ENCODE measurements around the gene BMP7.

The BMP7 gene

DNA sequence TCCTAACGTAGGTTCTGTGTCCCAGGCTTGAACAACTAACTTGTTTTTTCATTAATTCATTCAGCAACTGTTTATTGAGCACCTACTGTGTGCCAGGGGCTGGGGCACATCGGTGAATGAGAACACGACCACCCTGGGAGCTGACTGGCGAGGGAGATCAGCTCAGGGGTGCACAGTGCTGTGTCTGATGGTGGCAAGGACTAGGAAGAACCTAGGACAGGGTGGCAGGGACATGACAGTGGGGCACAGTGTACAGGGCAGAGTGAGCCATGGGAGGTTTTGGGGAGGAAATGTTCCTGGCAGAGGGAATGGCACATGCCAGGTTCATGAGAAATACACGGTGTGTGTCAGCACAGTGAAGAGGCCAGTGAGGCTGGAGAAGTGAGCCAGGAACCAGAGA is 76.7 kb downstream of the BMP7 start:
- no peak for DNase-seq (ENCODE audit: low read depth)

DNA sequence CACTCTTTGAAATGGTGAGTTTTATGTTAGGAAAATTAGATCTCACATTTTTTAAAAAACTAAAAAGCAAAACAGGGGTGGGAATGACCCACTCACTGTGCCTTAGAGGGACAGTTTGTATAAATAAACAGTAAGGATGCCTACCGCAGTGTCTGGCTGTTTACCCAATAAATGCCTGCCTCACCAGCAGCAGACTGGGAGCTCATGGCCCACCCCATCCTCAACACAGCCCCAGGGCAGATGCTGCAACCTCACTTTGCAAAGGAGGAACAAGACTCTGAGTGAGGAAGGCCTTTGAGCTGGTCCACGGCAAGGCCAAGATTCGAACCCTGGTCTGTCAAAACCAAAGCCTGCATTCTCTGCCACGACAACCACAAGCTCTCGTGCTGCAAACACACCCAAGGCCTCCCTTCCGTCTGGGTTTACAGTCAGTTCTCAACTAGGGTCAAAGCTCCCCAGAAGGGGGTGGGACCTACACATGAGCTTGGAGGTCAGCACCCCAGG is 77.8 kb downstream of the BMP7 start:
- DNase-seq (ENCODE audit: low read depth), result no peak

DNA sequence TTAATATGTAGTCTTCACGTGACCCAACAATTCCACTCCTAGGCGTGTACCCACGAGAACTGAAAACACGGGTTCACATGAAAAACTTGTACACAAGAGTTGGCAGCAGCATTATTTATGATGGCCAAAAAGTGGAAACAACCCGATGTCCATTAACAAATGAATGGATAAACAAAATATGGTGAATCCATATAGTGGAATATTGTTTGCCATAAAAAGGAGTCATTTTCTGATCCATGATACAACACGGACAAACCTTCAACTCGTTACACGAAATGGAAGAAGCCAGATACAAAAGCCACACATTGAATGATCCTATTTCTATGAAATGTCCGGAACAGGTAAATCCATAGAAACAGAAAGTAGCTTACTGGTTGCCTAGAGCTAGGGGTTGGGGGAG is 78.4 kb downstream of the BMP7 start:
- DNase-seq (ENCODE audit: low read depth), result no peak

DNA sequence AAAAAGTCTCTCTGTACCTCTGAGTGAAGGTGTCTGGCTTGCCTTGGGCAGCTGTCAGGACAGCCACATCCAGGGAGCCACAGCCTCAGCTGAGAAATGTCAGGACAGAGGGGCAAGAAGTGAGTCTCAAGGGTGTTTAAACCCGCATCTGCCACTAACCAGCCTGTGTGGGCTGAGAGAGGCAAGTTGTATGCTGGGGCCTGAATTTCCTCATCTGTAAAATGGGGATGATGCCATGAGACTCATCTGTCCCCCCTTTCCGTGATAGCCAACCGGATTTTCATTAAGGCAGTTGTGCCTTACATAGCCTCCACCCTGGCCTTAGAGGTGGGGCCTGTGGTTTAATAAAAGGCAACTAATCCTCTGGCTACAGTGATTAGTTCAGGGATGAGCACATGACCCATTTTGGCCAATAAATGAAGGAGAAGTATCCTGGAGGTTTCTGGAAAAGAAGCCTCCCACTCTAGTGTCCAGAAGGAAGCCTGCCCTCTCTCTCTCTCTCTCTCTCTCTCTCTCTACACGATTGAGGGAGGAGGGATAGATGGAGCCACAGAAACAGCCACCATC is 79.3 kb downstream of the BMP7 start:
- no peak for DNase-seq (ENCODE audit: low read depth)

DNA sequence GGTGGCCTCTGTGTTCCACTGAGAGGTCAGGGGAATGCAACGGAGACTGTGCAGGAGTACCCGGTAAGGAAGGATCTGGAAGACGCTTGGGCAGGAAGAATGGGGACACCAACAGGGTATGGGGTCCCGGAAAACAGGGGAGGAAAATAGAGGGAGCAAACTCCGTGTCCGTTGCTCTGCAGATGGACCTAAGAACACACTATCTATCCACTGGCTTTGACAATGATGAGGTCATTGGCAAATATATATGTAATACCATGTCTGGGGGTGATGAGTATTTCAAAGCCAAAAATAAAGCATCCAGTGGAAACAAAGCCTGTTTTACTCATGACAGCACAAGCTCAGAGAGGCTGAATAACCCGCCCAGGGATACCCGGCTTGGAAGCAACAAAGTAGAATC is 80.2 kb downstream of the BMP7 start:
- no peak for DNase-seq (ENCODE audit: low read depth)

DNA sequence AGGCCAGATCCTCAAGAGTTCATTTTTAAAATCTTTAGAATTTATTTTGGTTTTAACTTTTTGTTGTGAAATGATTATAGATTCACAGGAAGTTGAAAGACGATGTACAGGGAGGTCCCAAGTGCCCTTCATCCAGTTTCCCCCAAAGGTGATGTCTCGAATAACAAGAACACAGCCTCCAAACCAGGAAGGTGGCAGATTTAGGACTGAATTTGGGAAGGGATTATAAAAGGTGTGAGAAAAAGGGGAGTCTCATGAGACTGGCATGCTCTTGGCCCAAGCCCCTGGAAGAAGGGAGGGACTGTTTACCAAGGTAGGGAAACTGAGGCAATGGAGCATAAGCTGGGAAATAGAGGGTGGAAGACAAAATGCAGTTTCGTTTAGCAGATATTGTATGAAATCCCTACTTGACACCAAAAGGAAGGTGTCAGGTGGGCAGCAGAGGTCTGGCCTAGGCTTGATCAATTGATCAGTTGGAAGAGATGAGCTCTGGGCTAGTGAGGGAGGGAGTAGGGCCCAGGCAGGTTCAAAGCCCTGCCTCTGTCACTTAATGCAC is 81.2 kb downstream of the BMP7 start:
- DNase-seq (ENCODE audit: low read depth), result no peak

DNA sequence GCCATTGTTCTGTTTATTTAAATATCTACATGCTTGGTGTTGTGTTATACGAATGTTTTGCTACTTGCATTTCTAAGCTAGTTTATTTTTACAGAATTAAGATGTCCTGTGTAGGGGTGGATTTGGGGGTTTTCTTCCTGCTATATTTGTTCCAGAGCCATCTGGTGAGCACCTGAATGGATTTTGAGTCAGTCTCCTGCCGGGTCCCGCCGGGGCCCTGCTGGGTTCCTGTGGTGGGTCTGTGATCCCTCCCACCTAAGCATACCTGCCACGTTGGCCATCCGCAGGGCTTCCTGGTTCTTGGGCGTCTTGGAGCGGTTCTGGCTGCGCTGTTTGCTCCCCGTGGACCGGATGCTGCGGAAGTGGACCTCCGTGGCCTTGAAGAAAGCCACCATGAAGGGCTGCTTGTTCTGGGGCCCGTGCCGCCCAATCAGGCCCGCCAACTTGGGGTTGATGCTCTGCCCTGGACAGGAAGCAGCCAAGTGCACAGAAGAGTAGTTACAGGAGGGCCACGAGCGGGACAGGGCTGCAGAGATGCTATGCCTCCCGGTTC is 82.9 kb downstream of the BMP7 start:
- no peak for DNase-seq (ENCODE audit: low read depth)

DNA sequence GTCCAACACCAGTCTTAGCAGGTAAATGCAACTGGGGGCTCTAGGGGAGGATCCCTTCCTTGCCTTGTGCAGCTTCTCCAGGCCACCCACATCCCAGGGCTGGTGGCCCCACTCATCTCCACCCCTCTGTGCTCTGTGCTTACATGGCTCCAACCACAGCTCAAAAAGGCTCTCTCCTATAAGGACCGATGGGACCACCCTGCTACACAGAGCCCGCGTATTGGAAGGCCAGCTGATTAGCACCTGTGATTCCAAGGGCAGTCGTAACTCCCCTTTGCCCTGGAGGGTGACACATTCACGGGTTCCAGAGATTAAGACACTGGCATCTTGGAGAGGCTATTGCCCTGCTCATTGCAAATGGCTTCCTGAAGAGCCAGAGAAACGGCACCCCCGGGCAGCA is 84.8 kb downstream of the BMP7 start:
- no peak for DNase-seq (ENCODE audit: low read depth)

DNA sequence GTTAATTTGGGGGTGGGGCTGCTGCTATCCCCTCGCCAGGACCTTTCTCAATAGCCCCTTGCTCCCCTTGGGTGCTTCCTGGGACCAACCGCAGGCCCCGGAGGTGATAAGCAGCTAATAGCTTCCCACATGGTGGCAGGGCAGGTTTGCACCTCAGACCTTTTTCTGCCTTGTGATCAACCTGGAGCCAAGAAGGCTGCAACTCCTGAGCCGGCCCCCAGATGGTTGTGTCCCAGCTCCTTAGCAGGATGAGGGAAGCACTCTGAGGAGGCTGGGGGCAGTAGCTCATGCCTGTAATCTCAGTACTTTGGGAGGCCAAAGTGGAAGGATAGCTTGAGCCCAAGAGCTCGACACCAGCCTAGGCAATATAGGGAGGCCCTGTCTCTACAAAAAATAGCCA is 85.5 kb downstream of the BMP7 start:
- DNase-seq (ENCODE audit: low read depth), result no peak

DNA sequence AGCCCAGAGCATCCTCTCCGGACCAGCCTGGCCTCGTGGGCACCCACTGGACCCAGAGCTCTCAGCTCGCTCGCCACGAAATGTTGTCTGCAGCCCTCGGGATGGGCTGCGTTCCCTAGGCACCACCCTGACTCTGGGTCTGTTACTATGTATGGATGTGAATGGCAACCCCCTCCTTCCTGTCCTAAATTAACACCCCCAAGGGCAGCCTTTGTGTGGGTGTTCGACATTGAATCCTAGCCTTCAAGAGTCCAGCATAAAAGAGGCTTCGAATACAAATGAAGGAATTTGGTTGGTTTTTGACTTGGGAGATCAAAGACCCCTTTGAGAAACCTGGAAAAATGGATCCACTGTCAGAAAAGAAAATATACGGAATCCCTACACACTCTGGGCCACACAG is 86.1 kb downstream of the BMP7 start:
- DNase-seq (ENCODE audit: low read depth), result no peak

DNA sequence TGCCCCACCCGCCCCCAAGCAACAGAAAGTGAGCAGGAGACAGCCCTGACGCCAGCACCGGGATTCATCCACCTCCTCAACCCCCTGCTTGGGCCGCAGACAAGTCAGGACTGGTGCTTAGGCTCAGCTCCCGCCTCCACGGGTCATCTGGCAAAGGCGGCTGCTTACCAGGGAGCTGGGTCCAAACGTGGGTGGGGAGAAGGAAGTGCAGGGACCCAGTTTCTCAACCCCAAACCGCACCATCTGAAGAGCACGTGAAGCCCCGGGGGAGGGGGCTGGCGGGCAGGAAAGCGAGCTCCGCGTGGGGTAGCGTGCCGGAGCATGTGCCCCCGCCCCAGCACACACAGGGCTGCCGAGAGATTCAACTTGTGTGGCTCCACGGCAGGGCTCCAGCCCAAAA is 87.2 kb downstream of the BMP7 start:
- no peak for DNase-seq (ENCODE audit: low read depth)

DNA sequence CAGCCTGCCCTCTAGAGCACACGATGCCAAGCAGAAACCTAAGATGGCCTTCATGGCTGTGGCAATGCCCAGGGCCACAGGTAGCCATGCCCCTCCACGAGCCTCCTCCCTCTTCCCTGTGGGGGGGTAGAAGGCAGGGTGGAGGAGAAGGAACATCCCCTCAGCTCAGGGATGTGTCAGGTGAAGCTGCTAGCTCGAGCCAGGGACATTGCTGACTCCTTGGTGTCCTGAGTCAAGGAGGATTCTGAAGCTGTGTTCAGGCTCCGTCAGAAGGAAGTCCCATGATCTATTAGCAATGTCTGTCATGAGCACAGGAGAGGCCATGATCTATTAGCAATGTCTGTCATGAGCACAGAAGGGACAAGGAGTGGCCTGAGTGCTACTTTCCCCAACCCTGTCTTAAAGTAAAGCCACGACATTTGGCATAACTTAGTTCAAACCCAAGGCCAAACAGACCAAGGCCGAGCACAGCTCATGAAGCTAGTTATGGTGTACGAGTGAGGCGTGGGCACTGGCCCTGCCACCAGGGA is 87.8 kb downstream of the BMP7 start:
- DNase-seq (ENCODE audit: low read depth), result no peak

DNA sequence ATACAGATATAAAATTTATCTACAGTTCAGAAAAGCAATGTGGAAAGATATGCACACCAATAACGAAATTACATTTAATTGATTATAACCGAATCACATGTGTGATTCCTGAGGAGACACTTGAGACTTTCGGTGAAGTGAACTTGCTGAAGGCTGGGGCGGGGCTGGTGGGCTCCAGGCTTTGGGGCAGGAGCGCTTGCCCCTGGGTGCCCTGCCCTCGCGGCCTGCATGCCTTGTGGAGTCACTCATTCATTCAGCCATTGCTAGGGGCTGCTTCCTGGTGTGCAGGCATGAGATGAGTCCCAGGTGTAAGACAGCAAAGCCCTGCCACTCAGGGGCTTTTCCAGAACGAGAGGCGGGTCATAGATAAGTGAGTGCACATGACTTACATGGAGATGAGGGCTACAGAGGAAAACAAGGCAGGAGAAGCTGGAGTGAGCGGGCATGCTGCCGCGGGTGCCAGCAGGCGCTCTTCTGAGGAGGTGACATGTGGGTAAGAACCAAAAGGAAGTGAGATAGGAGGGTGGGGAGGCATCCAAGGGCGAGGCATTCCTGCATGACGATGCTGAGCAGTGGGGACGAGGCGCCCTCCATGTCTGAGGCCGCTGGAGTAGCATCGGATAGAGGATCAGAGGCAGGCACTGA is 88.7 kb downstream of the BMP7 start:
- DNase-seq (ENCODE audit: low read depth), result no peak

DNA sequence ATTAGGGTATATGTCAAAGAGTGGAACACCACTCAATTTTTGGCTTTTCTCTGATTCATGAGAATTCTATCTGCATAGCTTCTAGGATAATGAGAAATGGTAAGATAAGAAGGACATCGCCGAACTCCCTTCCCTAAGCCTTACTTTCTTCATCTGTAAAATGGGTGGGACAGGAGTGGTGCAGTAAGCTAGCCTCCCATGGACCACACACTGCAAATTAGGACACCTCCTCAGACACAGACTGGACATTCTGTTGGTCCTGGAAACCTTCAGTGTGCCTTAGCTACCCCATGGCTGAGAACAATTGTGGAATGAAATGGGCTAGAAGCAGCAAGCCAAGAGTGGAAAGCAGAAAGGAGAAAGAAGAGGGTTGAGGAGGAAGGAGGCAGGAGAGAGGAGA is 89.6 kb downstream of the BMP7 start:
- DNase-seq (ENCODE audit: low read depth), result no peak

DNA sequence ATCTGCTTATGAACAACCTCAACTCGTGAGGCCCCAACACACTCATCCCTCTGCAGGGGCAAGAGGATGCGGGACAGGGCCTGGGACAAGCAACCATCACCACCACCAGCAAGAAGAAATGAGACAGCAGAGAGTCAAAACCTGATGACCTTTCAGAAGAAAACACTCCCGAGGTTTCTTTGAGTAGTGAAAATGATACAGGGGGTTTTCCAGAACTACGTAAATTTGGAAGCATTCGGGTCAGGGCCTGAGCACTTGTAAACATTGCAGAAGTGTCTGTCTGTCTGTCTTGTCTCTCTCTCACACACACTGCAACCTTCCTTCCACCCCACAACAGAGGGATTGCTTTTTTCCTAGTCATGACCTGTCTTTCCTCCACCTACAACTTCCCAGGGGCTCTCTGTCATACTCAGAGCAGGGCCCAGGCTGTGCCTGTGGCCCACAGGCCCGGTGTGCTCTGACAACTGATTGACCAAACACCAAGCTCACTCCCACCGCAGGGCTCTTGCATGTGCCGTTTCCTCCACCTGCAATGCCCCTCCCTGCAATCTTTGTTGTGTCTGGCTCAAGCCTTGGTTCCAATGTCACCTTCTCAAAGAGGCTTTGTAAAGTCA is 90.9 kb downstream of the BMP7 start:
- no peak for DNase-seq (ENCODE audit: low read depth)

DNA sequence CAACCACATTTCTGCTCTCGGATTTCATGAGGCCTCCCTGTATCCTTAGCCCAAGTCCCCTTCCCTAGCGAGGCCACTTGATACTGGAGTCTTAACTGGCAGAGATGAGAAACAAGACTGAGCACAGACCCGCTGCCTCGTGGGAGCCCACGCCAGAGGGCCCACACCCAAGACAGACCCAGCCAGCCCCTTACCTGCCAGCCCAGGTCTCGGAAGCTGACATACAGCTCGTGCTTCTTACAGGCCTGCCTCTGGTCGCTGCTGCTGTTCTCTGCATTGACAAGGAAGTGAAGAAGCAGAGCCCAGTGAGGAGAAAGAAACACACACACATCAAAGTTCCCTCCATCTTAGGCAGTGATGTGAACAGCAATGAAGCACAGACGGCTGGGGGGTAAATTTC is 91.7 kb downstream of the BMP7 start:
- no peak for DNase-seq (ENCODE audit: low read depth)

DNA sequence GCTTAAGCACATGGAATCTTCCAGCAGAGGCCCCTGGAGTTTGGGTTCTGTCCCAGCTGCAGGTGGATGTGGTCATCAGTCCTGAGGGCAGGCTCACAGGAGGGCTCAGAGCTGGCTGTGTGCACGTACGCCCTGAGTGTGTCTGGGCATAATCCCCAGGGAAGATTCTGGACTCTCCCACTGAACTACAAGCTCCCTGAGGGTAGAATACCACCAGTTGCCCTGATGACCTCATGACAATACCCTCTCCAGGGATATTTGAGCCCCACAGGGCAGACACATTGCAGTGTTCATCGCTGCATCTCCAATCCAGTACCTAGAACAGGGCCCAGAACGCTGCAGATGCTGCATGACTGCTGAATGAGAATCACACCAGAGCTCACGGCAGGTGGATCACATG is 92.5 kb downstream of the BMP7 start:
- no peak for DNase-seq (ENCODE audit: low read depth)

DNA sequence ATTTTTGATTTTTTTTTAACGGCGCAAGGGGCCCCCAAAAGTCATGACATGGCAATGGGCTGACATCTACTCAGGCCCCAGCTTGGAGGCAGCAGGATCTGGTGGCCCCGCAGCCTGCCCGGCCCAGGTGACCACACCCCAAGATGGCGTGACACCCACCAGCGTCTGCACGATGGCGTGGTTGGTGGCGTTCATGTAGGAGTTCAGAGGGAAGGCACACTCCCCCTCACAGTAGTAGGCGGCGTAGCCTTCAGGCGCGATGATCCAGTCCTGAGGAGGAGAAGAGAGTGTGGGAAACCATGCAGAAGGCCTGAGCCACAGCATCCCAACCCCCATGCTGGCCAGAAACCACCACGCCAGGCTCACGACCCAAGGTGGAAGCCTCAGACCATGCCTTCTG is 93.4 kb downstream of the BMP7 start:
- DNase-seq (ENCODE audit: low read depth), result no peak

DNA sequence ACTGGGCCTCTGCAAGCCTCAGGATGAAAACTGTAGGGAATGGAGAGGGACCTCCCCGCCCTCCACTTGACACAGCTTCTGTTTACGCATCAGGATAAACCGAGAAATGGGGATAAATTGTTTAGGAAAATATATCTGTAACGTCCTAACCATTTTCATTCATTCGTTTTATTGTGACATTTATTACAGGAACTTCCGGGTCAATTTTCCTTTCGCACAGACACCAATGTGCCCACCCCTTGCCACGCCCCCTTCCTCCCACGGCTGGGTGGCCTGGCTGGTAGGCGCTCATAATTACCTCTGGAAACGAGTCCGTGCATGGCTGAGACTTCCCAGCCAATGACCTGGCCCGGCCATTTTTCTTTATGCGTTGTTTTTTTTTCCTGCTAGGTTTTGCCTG is 96.1 kb downstream of the BMP7 start:
- no peak for DNase-seq (ENCODE audit: low read depth)

DNA sequence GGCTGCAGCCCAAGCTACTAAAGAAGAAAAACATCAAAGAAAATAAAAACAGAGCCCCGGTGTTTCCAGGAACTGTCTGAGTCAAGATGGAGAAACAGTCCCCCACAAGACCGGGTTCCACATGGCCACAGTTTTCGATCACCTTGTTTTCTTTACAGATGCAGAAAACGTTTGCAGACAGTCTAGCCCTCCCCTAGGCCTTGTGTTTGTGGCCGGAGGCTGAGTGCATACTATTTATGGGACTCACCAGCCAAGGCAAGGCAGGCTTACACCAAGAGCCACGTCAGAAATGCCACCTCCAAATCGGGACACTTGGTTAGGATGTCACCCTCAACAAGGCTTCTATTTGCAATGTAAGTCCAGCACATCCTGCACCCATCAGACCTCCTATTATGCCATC is 97.3 kb downstream of the BMP7 start:
- no peak for DNase-seq (ENCODE audit: low read depth)

DNA sequence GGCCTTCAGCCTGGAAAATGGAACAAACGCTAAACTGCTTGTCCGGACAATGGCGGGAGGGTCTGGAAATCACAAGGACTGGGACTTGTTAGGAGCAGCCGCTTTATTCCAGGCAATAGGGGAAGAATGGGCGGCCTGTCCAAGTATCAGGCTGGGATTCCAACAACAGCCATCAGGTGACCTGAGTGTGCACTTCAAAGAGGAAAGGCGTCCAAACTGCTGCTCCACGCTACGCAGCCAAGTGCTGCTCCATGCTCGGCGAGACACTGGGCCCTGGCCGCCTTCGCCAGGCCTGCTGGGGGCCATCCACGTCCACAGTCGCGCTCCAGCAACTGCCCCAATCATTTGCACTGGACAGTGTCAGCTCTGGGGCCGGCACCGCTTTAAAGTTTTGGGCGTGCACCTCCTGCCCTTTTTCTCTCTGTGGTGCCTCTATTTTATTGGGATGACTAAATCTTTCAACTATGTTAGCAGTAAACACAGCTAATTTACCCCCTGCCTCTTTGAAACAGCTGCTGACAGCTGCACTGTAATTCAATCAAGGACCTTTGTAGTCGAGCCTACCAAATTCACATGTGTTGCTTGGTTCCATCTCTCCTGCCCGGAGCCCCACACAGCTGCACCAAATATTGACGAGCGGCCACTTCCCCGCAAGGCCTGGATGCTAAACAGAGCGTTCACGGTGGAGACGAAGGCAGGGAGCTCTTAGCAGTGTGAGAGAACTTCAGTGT is 98.3 kb downstream of the BMP7 start:
- no peak for DNase-seq (ENCODE audit: low read depth)

DNA sequence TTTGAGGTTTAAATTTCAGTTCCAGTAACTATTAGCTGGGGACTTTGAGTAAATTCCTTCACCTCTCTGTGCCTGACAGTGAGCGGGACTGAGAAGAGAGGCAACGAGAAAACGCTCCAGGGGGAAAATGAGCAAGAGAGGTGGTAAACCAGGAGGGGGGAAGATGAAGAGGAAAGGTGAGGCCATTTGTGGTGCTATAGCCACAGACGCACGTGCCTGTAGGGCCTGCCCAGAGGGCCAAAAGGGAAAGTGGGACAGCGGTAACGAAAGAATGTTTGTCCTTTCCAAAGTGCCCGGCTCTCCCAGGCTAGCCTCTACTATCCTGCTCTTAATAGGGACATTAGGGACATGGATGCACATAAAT is 99.2 kb downstream of the BMP7 start:
- DNase-seq (ENCODE audit: low read depth), result no peak
